ENCODE data around the gene SCN3A. TPM values are rescaled to one million over a fixed set of nuclear protein-coding genes. Genes with fewer than 3 reads are reported as not detected.

Gene SCN3A
- total and polyA plus RNA-seq, 2 donors (not counting 3 experiments of a cell fraction or from before 2014, with no cell fraction given): not detected

DNA sequence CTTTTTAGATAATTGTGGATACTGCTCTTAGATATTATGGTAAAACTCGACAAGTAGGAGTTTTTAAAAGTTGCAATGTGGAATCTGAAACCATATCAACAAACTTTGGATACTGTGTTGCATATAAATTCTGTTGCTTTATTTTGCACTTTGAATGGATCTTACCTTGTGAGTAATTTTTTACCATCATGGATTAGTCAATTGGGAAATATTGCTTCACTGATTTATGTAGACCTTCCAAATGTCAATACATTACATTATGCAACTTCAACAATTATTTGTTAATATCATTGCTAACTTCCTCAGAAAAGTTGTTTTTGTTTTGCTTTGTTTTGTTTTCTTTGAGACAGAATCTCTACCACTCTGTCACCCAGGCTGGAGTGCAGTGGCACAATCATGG, 146.5 kb downstream of the SCN3A start:
- BruUV-seq (replicated peaks): no TSS peak
- dilution Hi-C loops (cut with MboI; ENCODE audit: extremely low pct_ligation_motif_present, low sequenced_read_pairs) (no loop called here), intact Hi-C loops (cut with micrococcal nuclease) (no loop called here)
- Histone ChIP-seq H2AFZ (ENCODE audit: low read depth, low read length) (no peak overlapping the region), H3K9ac (replicated peaks; ENCODE audit: extremely low read depth, insufficient read depth, low read length) (no peak overlapping the region), H3K36me3 (ENCODE audit: control insufficient read depth in 2 of 2, extremely low read depth in 1 of 2, insufficient read depth in 2 of 2, low read length in 2 of 2) (no peaks in the 10 kb centered on the region), H3K9me3 (replicated peaks; ENCODE audit: control insufficient read depth, insufficient read depth, low read length) (no peaks in the 10 kb centered on the region), H3K27me3 (ENCODE audit: control insufficient read depth in 2 of 2, insufficient read depth in 2 of 2, low read length in 2 of 2) (no peaks in the 10 kb centered on the region), H4K20me1 (replicated peaks; ENCODE audit: control insufficient read depth, extremely low read depth, insufficient read depth, low read length) (no peaks in the 10 kb centered on the region), H3K27ac (ENCODE audit: insufficient read depth, low read depth, low read length) (no peak overlapping the region), H3K4me1 (ENCODE audit: control insufficient read depth, extremely low read depth, insufficient read depth, low read length) (no peaks in the 10 kb centered on the region), H3K79me2 (ENCODE audit: control insufficient read depth, insufficient read depth, low read length) (no peaks in the 10 kb centered on the region), H3K4me2 (ENCODE audit: insufficient read depth, low read length) (no peak overlapping the region), H3K4me3 (replicated peaks in 1 of 3; ENCODE audit: insufficient read depth in 1 of 3, low read depth in 1 of 3, low read length in 3 of 3) (no peak overlapping the region), H3K9me1 (replicated peaks; ENCODE audit: control insufficient read depth, extremely low read depth, insufficient read depth, low read length) (no peaks in the 10 kb centered on the region)
- ChIA-PET POLR2A (no interaction called here), CTCF (no interaction called here)
- FAIRE-seq: no peak
- TF ChIP-seq, protein P1, sequence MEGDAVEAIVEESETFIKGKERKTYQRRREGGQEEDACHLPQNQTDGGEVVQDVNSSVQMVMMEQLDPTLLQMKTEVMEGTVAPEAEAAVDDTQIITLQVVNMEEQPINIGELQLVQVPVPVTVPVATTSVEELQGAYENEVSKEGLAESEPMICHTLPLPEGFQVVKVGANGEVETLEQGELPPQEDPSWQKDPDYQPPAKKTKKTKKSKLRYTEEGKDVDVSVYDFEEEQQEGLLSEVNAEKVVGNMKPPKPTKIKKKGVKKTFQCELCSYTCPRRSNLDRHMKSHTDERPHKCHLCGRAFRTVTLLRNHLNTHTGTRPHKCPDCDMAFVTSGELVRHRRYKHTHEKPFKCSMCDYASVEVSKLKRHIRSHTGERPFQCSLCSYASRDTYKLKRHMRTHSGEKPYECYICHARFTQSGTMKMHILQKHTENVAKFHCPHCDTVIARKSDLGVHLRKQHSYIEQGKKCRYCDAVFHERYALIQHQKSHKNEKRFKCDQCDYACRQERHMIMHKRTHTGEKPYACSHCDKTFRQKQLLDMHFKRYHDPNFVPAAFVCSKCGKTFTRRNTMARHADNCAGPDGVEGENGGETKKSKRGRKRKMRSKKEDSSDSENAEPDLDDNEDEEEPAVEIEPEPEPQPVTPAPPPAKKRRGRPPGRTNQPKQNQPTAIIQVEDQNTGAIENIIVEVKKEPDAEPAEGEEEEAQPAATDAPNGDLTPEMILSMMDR (IDR thresholded peaks at IDR 0.05; ENCODE audit: extremely low read depth in 1 of 2, insufficient read depth in 1 of 2, low read depth in 1 of 2, low read length in 2 of 2): no peak
- DNase-seq (ENCODE audit: low read depth, low spot score): no peak

DNA sequence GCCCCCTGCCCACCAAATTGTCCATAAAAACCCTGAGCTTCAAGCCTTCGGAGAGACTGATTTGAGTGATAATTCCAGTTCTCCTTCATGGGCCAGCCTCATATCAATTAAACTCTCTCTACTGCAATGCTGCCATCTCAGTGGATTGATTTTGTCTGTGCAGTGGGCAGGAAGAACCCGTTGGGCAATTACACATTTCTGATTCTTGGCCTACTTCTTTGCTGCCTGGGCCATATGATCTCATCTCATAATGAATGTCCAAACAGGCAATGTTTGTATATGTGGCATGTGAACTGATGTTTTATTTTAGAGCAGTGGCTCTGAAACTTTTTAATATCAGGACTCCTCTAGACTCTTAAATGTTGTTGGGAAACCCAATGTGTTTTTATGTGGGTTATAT, 147.3 kb downstream of the SCN3A start:
- ChIA-PET CTCF (interaction anchor here (1.7 kb wide), 1 partner anchor 147 kb away, joined by 3 read pairs; the partner anchor contains the start of gene SCN3A), POLR2A (no interaction called here)
- H3K4me2 ChIP-seq (ENCODE audit: insufficient read depth, low read length): no peak overlapping the region
- intact Hi-C loops (cut with micrococcal nuclease): no loop called here
- H3K9me1 ChIP-seq (replicated peaks; ENCODE audit: control insufficient read depth, extremely low read depth, insufficient read depth, low read length): no peaks in the 10 kb centered on the region
- no TSS peak for BruUV-seq (replicated peaks)
- H3K36me3 ChIP-seq (ENCODE audit: control insufficient read depth in 2 of 2, extremely low read depth in 1 of 2, insufficient read depth in 2 of 2, low read length in 2 of 2): no peaks in the 10 kb centered on the region
- no peaks in the 10 kb centered on the region for H3K9me3 ChIP-seq (replicated peaks; ENCODE audit: control insufficient read depth, insufficient read depth, low read length)
- no peak for TF ChIP-seq EZH2 (IDR thresholded peaks at IDR 0.05; ENCODE audit: borderline replicate concordance, low read depth, low read length, severe bottlenecking)
- TF ChIP-seq FOS (IDR thresholded peaks at IDR 0.05; ENCODE audit: borderline replicate concordance, insufficient read depth, low read length): no peak
- TF ChIP-seq MYC (IDR thresholded peaks at IDR 0.05; ENCODE audit: low read depth, low read length): no peak
- TF ChIP-seq MAX (IDR thresholded peaks at IDR 0.05; ENCODE audit: insufficient read depth, insufficient read length): no peak
- no peak for TF ChIP-seq GATA2 (IDR thresholded peaks at IDR 0.05; ENCODE audit: insufficient read depth, insufficient read length, low read depth, low read length)
- TF ChIP-seq JUN (IDR thresholded peaks at IDR 0.05; ENCODE audit: borderline replicate concordance, insufficient read depth, insufficient read length, low read depth): no peak
- no peak for TF ChIP-seq POLR2A (IDR thresholded peaks at IDR 0.05; ENCODE audit: low read depth, low read length)
- TF ChIP-seq, protein P1 (IDR thresholded peaks at IDR 0.05; ENCODE audit: extremely low read depth in 1 of 2, insufficient read depth in 1 of 2, low read depth in 1 of 2, low read length in 2 of 2): no peak
- TF ChIP-seq POLR2AphosphoS5 (IDR thresholded peaks at IDR 0.05; ENCODE audit: insufficient read depth, low read depth, low read length): no peak
- no peaks in the 10 kb centered on the region for H3K79me2 ChIP-seq (ENCODE audit: control insufficient read depth, insufficient read depth, low read length)
- no peaks in the 10 kb centered on the region for H3K4me1 ChIP-seq (ENCODE audit: control insufficient read depth, extremely low read depth, insufficient read depth, low read length)
- dilution Hi-C loops (cut with MboI; ENCODE audit: extremely low pct_ligation_motif_present, low sequenced_read_pairs): no loop called here
- no peaks in the 10 kb centered on the region for H3K27me3 ChIP-seq (ENCODE audit: control insufficient read depth in 2 of 2, insufficient read depth in 2 of 2, low read length in 2 of 2)
- H3K27ac ChIP-seq (ENCODE audit: insufficient read depth, low read depth, low read length): no peak overlapping the region
- FAIRE-seq (no peak), DNase-seq (ENCODE audit: low read depth, low spot score) (no peak)
- H3K9ac ChIP-seq (replicated peaks; ENCODE audit: extremely low read depth, insufficient read depth, low read length): no peak overlapping the region
- H4K20me1 ChIP-seq (replicated peaks; ENCODE audit: control insufficient read depth, extremely low read depth, insufficient read depth, low read length): no peaks in the 10 kb centered on the region
- H2AFZ ChIP-seq (ENCODE audit: low read depth, low read length): no peak overlapping the region
- H3K4me3 ChIP-seq (replicated peaks in 1 of 3; ENCODE audit: insufficient read depth in 1 of 3, low read depth in 1 of 3, low read length in 3 of 3): no peak overlapping the region
